Esophagus muscularis mucosa (tissue), 4 donors: ENCODE measurements around the gene NUP210. TPM values are rescaled to one million over a fixed set of nuclear protein-coding genes. Genes with fewer than 3 reads are reported as not detected.

Experiments used
- DNase-seq: peaks from one replicate; pipeline ENCODE4 v3.0.0-alpha.2; 2017; ENCODE audit errors: extremely low spot score
- H3K27ac ChIP-seq, 4 donors: fragments of 200-600 bp; sonication (generic); replicated peaks in 1 of 4; 1 replicate in 3 of 4; 2 replicates in 1 of 4; pipeline ENCODE4 v1.5.1; 2016 to 2019; ENCODE audit warnings: mild to moderate bottlenecking in 1 of 4
- H3K27me3 ChIP-seq, 4 donors: fragments of 200-600 bp; sonication (generic); one replicate each; pipeline versions ENCODE4 v1.5.1 to v1.6.0; 2016 to 2019
- H3K36me3 ChIP-seq, 4 donors: fragments of 200-600 bp; sonication (generic); one replicate each; pipeline ENCODE4 v1.5.1; 2016 to 2019
- H3K4me1 ChIP-seq, 4 donors: fragments of 200-600 bp; sonication (generic); one replicate each; pipeline ENCODE4 v1.5.1; 2016 to 2019
- H3K4me3 ChIP-seq, 4 donors: fragments of 200-600 bp; sonication (generic); 1 replicate in 2 of 4; 2 replicates in 2 of 4; pipeline ENCODE4 v1.5.1; 2016 to 2019; ENCODE audit warnings: mild to moderate bottlenecking in 4 of 4, moderate library complexity in 1 of 4
- H3K9me3 ChIP-seq, 4 donors: fragments of 200-600 bp; sonication (generic); 1 replicate in 3 of 4; 2 replicates in 1 of 4; pipeline ENCODE4 v1.5.1; 2016 to 2019
- EP300 ChIP-seq: sonication (generic); formaldehyde crosslinking; IDR thresholded peaks from one replicate; pipeline ENCODE4 v1.6.1; 2017; ENCODE audit warnings: antibody characterized with exemption
- POLR2A ChIP-seq: fragments of 450-650 bp; IDR thresholded peaks from one replicate; pipeline ENCODE4 v1.6.1; 2017; ENCODE audit warnings: antibody characterized with exemption, moderate library complexity, mild to moderate bottlenecking, low read depth
- POLR2AphosphoS5 ChIP-seq, 2 donors: sonication (generic); formaldehyde crosslinking; IDR thresholded peaks; one replicate each; pipeline ENCODE4 v1.6.1; 2017; ENCODE audit warnings: antibody characterized with exemption in 2 of 2
- WGBS: methylation state at CpG from one replicate; pipeline ENCODE4 v1.1.5; 2018; 5-methylcytosine and 5-hydroxymethylcytosine counted together
- intact Hi-C: fragments of 100-400 bp; cut with DNase I; formaldehyde crosslinking; loops from one replicate; pipeline ENCODE4 v1.15.1; 2023
- total RNA-seq, 4 donors: library from RNA; depleted of rRNA; stranded (reverse); fragments of >200 nt; gene quantifications; one replicate each; pipeline versions ENCODE4 v1.1.0 to v1.2.1, GENCODE V29; 2016
- TF ChIP-seq, protein P1 (sequence below), 3 experiments: fragments of 200-600 bp in 2 of 3; fragments of 450-650 bp in 1 of 3; sonication (generic) in 2 of 3; IDR thresholded peaks; one replicate each; pipeline ENCODE4 v1.5.1; 2017 to 2019; ENCODE audit warnings: antibody characterized with exemption in 3 of 3, mild to moderate bottlenecking in 2 of 3, moderate library complexity in 1 of 3

The NUP210 gene
- total RNA-seq, 4 donors from 2014 or later, result 2.5 to 5.2 (median 4.2) TPM

DNA sequence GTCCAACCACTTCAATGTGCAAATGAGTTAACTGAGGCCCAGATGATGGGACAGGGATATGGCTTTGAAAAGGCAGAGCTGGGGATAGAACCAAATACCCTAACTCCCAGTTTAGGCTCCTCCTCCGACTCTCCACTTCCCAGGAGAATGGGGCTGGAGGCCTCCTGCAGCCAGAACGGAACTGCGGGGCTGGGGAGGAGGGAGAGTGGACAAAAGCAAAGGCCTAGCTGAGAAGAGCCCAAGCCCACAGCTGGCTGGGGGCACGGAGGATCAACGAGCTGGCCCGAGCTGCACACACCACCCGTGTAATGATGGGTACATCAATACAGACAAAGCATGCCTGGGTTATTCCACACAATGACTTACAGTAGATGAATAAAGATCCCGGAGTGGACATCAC lies 74.8 kb downstream of the NUP210 start:
- WGBS, result 91% methylated on average over 8 of the region's 8 CpGs
- peaks cover 0 to 40% (median 10%) of the 10 kb centered on the region in 4 donors for H3K36me3 ChIP-seq
- no peak for DNase-seq
- TF ChIP-seq POLR2AphosphoS5 (IDR thresholded peaks at IDR 0.05), result no peak
- no peak for TF ChIP-seq POLR2A
- no peak for TF ChIP-seq EP300
- TF ChIP-seq, protein P1, sequence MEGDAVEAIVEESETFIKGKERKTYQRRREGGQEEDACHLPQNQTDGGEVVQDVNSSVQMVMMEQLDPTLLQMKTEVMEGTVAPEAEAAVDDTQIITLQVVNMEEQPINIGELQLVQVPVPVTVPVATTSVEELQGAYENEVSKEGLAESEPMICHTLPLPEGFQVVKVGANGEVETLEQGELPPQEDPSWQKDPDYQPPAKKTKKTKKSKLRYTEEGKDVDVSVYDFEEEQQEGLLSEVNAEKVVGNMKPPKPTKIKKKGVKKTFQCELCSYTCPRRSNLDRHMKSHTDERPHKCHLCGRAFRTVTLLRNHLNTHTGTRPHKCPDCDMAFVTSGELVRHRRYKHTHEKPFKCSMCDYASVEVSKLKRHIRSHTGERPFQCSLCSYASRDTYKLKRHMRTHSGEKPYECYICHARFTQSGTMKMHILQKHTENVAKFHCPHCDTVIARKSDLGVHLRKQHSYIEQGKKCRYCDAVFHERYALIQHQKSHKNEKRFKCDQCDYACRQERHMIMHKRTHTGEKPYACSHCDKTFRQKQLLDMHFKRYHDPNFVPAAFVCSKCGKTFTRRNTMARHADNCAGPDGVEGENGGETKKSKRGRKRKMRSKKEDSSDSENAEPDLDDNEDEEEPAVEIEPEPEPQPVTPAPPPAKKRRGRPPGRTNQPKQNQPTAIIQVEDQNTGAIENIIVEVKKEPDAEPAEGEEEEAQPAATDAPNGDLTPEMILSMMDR (IDR thresholded peaks at IDR 0.05), result no peak
- intact Hi-C loops, result no loop called here
- peaks cover 0 to 5% (median 0%) of the 10 kb centered on the region in 4 donors for H3K4me1 ChIP-seq
- H3K9me3 ChIP-seq, result no peaks in the 10 kb centered on the region
- H3K27ac ChIP-seq, result no peak overlapping the region
- H3K27me3 ChIP-seq, result no peaks in the 10 kb centered on the region
- no peak overlapping the region for H3K4me3 ChIP-seq

DNA sequence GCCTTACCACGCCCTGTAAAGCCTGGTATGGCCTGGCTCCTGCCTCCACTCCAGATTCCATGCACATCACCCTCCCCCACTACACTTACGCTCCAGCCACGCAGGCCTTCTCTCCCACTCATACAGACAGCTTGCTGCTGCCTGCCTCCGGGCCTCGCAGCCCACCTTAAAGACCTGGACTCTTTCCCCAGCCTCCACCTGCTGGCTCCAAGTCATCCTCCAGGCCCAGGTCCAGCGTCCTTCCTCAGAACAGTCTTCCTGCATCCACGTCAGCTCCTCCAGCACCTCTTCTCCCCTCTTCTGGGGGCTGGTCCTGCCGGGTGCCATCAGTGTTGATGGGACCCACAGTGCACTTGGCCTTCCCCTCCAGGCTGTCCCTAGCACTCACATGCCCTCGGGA lies 75.5 kb downstream of the NUP210 start:
- TF ChIP-seq, protein P1 (IDR thresholded peaks at IDR 0.05), result no peak
- TF ChIP-seq EP300, result no peak
- TF ChIP-seq POLR2A, result no peak
- TF ChIP-seq POLR2AphosphoS5 (IDR thresholded peaks at IDR 0.05), result no peak

DNA sequence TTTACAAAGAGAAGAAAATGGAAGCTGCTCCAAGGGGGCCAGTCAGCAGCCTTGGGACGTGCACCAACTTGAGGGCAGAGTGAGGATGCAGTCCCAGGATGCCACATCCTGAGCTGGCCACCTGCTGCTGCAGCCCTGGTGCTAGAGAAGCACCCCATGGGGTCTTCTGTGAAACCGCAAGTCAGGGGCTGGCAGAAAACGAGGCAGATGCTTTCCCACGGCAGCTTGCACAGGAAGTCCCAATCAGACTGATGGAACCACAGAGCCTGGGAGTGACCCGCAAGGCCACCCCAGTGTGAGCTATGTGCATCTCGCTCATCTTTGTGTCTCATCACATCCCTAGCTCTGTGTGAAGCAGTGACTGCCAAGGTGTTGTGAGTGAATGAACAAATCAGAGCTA lies 76.5 kb downstream of the NUP210 start:
- intact Hi-C loops, result no loop called here
- peaks cover 0 to 5% (median 0%) of the 10 kb centered on the region in 4 donors for H3K4me1 ChIP-seq

More for the DNA sequence above, 75.5 kb downstream of the NUP210 start:
- H3K27ac ChIP-seq, result no peak overlapping the region
- H3K4me3 ChIP-seq, result no peak overlapping the region
- H3K9me3 ChIP-seq, result no peaks in the 10 kb centered on the region
- H3K4me1 ChIP-seq, result peaks cover 0 to 5% (median 0%) of the 10 kb centered on the region in 4 donors
- DNase-seq, result no peak
- H3K27me3 ChIP-seq, result no peaks in the 10 kb centered on the region
- intact Hi-C loops, result no loop called here
- 92% methylated on average over 9 of the region's 9 CpGs for WGBS
- peaks cover 0 to 46% (median 13%) of the 10 kb centered on the region in 4 donors for H3K36me3 ChIP-seq

DNA sequence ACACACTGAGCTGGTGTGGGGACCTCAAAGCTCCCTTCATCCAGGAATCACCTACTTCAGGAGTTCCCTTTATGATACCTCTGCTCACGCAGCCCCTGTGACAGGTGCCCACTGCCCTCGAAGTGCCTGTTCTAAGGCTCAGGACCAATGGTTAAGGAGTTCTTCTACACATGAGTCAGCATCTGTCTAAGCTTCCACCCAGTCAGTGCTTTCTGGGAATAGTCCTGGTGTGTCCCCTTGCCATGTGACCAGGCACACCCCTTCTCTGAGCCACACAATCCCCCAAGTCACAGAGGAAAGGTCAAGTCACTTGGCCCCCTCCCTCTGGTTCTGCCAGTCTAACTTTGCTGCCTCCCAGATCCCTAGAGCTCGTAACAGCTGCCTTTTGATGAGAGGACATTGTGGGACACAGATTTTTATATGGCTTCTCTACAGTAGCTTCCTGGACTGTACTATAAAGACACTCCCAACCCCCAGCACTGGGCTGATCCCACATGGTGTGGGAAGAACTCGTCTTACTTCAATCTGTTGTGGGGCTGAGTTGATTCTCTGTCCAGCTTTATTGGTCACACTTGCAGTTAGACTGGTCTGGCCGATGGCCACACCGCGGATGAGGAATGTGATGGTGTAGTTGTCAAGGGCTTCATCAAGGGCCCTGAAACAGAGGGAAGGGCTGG lies 78.8 kb downstream of the NUP210 start:
- no peaks in the 10 kb centered on the region for H3K4me1 ChIP-seq
- intact Hi-C loops, result no loop called here
- peaks cover 0 to 63% (median 18%) of the 10 kb centered on the region in 4 donors for H3K36me3 ChIP-seq
- H3K9me3 ChIP-seq, result no peaks in the 10 kb centered on the region
- H3K27me3 ChIP-seq, result no peaks in the 10 kb centered on the region
- DNase-seq, result no peak
- H3K4me3 ChIP-seq, result no peak overlapping the region
- TF ChIP-seq EP300 (no peak), POLR2A (no peak), POLR2AphosphoS5 (IDR thresholded peaks at IDR 0.05) (no peak)
- TF ChIP-seq, protein P1 (IDR thresholded peaks at IDR 0.05), result no peak
- WGBS, result 94% methylated on average over 7 of the region's 7 CpGs
- no peak overlapping the region for H3K27ac ChIP-seq

More for the DNA sequence above, 76.5 kb downstream of the NUP210 start:
- no peaks in the 10 kb centered on the region for H3K9me3 ChIP-seq
- no peak overlapping the region for H3K27ac ChIP-seq
- TF ChIP-seq POLR2A (no peak), EP300 (no peak), POLR2AphosphoS5 (IDR thresholded peaks at IDR 0.05) (no peak)
- TF ChIP-seq, protein P1 (IDR thresholded peaks at IDR 0.05), result no peak
- H3K36me3 ChIP-seq, result peaks cover 0 to 57% (median 17%) of the 10 kb centered on the region in 4 donors
- DNase-seq, result no peak
- no peak overlapping the region for H3K4me3 ChIP-seq
- 78% methylated on average over 6 of the region's 6 CpGs for WGBS
- H3K27me3 ChIP-seq, result no peaks in the 10 kb centered on the region

DNA sequence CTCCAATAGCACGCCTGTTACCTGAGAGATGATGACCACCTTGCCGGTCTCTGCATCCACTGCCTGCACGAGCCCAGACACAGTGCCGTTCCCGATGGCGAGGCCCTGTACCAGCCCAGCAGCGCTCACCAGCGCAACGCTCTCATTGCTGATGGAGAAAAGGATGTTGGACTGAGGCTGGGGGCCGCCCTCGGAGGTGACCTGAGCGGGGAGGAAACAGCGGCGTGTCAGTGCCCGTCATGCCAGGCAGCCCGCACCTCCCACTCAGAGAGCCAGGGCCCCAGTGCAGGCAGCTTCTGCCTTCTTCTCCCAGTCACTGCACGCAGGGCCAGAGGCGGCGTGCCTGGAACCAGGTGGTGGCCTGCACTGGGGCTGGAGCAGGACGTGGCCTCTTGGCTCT lies 80.3 kb downstream of the NUP210 start:
- Histone ChIP-seq H3K4me3 (no peak overlapping the region), H3K27me3 (no peaks in the 10 kb centered on the region), H3K9me3 (no peaks in the 10 kb centered on the region), H3K36me3 (peaks cover 0 to 73% (median 24%) of the 10 kb centered on the region in 4 donors), H3K27ac (no peak overlapping the region), H3K4me1 (no peaks in the 10 kb centered on the region)
- no peak for TF ChIP-seq POLR2AphosphoS5 (IDR thresholded peaks at IDR 0.05)
- TF ChIP-seq POLR2A, result no peak
- no peak for TF ChIP-seq EP300
- TF ChIP-seq, protein P1 (IDR thresholded peaks at IDR 0.05), result no peak
- 95% methylated on average over 18 of the region's 20 CpGs for WGBS
- no peak for DNase-seq
- intact Hi-C loops, result no loop called here
